ENCODE results near the gene VMO1.

VMO1 gene

DNA sequence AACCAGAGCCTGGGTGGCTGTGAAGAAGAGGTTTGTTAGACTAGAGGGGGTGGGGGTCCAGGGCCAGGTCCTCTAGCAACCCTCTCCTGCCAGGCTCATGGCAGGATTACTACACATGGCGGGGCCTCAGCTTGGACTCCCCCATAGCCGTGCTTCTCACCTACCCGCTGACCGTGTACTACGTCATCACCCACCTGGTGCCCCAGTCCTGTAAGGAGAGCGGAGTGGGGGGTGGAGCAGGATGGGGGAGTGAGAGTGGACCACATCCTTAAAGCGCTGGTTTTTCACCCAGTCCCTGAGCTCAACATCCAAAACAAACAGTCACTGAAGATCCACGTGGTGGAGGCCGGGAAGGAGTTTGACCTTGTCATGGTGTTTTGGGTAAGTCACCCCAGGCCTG is 42.3 kb downstream of the VMO1 start:
- Histone ChIP-seq H3K27me3 (ENCODE audit: insufficient read depth, poor library complexity, severe bottlenecking) (peaks cover 5% of the 10 kb centered on the region), H3K4me3 (replicated peaks; ENCODE audit: insufficient read depth, low read length) (no peak overlapping the region), H3K27ac (replicated peaks) (no peak overlapping the region)
- TF ChIP-seq POLR2AphosphoS5 (IDR thresholded peaks at IDR 0.05; ENCODE audit: low read depth): no peak
- TF ChIP-seq, protein P1, sequence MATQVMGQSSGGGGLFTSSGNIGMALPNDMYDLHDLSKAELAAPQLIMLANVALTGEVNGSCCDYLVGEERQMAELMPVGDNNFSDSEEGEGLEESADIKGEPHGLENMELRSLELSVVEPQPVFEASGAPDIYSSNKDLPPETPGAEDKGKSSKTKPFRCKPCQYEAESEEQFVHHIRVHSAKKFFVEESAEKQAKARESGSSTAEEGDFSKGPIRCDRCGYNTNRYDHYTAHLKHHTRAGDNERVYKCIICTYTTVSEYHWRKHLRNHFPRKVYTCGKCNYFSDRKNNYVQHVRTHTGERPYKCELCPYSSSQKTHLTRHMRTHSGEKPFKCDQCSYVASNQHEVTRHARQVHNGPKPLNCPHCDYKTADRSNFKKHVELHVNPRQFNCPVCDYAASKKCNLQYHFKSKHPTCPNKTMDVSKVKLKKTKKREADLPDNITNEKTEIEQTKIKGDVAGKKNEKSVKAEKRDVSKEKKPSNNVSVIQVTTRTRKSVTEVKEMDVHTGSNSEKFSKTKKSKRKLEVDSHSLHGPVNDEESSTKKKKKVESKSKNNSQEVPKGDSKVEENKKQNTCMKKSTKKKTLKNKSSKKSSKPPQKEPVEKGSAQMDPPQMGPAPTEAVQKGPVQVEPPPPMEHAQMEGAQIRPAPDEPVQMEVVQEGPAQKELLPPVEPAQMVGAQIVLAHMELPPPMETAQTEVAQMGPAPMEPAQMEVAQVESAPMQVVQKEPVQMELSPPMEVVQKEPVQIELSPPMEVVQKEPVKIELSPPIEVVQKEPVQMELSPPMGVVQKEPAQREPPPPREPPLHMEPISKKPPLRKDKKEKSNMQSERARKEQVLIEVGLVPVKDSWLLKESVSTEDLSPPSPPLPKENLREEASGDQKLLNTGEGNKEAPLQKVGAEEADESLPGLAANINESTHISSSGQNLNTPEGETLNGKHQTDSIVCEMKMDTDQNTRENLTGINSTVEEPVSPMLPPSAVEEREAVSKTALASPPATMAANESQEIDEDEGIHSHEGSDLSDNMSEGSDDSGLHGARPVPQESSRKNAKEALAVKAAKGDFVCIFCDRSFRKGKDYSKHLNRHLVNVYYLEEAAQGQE (IDR thresholded peaks at IDR 0.05; ENCODE audit: insufficient replicate concordance, low read depth): no peak
- TF ChIP-seq, protein P2, sequence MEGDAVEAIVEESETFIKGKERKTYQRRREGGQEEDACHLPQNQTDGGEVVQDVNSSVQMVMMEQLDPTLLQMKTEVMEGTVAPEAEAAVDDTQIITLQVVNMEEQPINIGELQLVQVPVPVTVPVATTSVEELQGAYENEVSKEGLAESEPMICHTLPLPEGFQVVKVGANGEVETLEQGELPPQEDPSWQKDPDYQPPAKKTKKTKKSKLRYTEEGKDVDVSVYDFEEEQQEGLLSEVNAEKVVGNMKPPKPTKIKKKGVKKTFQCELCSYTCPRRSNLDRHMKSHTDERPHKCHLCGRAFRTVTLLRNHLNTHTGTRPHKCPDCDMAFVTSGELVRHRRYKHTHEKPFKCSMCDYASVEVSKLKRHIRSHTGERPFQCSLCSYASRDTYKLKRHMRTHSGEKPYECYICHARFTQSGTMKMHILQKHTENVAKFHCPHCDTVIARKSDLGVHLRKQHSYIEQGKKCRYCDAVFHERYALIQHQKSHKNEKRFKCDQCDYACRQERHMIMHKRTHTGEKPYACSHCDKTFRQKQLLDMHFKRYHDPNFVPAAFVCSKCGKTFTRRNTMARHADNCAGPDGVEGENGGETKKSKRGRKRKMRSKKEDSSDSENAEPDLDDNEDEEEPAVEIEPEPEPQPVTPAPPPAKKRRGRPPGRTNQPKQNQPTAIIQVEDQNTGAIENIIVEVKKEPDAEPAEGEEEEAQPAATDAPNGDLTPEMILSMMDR (IDR thresholded peaks at IDR 0.05; ENCODE audit: insufficient read depth, low read length): no peak
- DNase-seq (ENCODE audit: low read depth in 1 of 2, low spot score in 1 of 2): no peak

DNA sequence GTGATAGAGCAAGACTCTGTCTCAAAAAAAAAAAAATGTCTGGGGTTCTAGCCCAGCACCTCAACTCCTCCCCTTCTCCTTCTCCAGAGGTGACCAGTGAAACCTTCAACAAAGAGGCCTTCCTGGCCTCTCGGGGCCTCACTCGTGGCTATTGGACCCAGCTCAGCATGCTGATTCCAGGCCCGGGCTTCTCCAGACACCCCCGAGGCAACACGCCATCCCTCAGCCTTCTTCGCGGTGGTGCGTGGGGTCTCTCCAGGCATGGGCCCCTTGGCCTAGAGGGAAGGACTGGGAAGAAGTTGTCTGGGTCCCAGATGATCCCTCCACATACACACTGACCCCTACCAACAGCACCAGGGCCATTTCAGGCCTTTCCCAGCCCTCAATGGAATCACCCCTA is 42.9 kb downstream of the VMO1 start:
- Histone ChIP-seq H3K4me3 (replicated peaks; ENCODE audit: insufficient read depth, low read length) (no peak overlapping the region), H3K27ac (replicated peaks) (no peak overlapping the region), H3K27me3 (ENCODE audit: insufficient read depth, poor library complexity, severe bottlenecking) (peaks cover 10% of the 10 kb centered on the region)
- TF ChIP-seq, protein P2 (IDR thresholded peaks at IDR 0.05; ENCODE audit: insufficient read depth, low read length): no peak
- TF ChIP-seq POLR2AphosphoS5 (IDR thresholded peaks at IDR 0.05; ENCODE audit: low read depth): no peak
- TF ChIP-seq SPI1 (IDR thresholded peaks at IDR 0.05; ENCODE audit: borderline replicate concordance, low read depth): no peak
- no peak for TF ChIP-seq GABPA (IDR thresholded peaks at IDR 0.05; ENCODE audit: low read depth)
- TF ChIP-seq, protein P1 (IDR thresholded peaks at IDR 0.05; ENCODE audit: insufficient replicate concordance, low read depth): no peak
- DNase-seq (ENCODE audit: low read depth in 1 of 2, low spot score in 1 of 2): no peak

DNA sequence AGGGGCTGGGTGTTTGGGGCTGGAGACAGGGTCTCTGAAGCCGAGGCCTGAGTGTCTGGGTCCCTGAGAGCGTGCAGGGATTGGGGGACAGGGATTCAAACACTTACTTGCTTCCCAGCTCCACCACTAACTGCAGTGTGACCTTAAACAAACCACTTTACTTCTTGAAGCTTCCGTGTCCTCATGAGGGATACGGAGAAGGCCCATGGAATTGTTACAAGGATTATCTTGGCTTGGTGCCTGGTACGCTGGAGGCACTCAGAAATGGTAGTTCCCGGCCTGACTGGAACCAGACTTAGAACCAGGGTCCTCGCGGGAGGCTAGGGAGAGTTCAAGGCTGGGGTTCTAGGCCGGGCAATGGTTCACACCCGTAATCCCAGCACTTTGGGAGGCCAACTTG is 43.5 kb downstream of the VMO1 start:
- TF ChIP-seq, protein P2 (IDR thresholded peaks at IDR 0.05; ENCODE audit: insufficient read depth, low read length): no peak
- TF ChIP-seq POLR2AphosphoS5 (IDR thresholded peaks at IDR 0.05; ENCODE audit: low read depth) (no peak), SPI1 (IDR thresholded peaks at IDR 0.05; ENCODE audit: borderline replicate concordance, low read depth) (no peak), GABPA (IDR thresholded peaks at IDR 0.05; ENCODE audit: low read depth) (no peak)
- TF ChIP-seq, protein P1 (IDR thresholded peaks at IDR 0.05; ENCODE audit: insufficient replicate concordance, low read depth): no peak
- H3K4me3 ChIP-seq (replicated peaks; ENCODE audit: insufficient read depth, low read length): no peak overlapping the region
- DNase-seq (ENCODE audit: low read depth in 1 of 2, low spot score in 1 of 2): no peak
- peaks cover 10% of the 10 kb centered on the region for H3K27me3 ChIP-seq (ENCODE audit: insufficient read depth, poor library complexity, severe bottlenecking)
- H3K27ac ChIP-seq (replicated peaks): no peak overlapping the region

Data from HL-60 (cell line).